NOMO-1 treated with DMSO at 0.1 percent for 48 hours (cell line): ENCODE results near the gene ERICH4.
"Not testable (repeated sequence)": the region's sequence is repeated elsewhere in the genome, so short reads cannot be mapped to it uniquely, and the experiment has no call there.

ENCODE experiments used
- DNase-seq: peaks from one replicate; lab custom pipeline; 2025; ENCODE audit not compliant: unreplicated experiment; lab: John Stamatoyannopoulos, UW

ERICH4 gene, protein sequence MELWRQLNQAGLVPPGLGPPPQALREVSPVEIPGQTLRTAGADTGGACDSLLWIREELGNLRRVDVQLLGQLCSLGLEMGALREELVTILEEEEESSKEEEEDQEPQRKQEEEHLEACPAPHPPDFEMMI

DNA sequence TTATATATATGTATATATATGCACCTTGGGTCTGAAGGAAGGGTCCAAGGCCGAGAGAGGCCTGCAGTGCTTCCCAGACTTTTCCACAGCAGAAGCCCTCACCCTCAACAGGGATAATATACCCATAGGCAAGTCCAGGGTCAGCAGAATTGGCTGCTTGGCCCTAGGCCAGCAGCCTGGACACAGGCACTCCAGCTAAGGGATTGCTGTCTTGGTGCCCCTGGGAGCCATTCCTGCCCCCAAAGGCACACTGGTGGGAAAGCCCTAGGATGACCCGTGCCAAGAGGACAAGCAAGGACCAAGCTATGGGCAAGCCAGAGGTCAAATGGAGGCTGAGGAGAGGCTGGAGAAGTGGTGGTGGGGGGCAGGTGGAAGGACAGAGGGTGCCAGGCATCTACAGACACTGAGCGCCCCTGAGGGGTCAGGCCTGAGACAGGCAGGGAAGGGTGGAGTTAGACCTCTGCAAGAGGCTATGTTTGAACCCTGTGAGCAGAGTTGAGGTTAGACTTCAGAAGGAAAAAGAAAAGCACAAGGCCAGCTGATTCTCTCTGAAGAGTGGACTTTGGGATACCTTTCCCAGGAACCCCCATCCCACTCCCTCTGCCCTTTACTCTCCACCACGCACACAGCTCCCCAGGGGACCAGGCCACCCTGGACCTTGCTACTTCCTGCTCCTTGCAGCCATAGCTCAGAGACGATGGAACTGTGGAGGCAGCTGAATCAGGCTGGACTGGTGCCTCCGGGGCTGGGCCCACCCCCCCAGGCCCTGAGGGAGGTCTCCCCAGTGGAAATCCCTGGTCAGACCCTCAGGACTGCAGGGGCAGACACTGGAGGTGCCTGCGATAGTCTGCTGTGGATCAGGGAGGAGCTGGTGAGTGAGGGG lies at the start of gene ERICH4:
Gene ERICH4, plus strand, starts transcription at position 684 of the 883 bp plus-strand sequence. Its CDS starts 14 bp downstream, at position 698.
- no peak for DNase-seq

GRCh38 chr19:41395355-41395754 lies 47.6 kb upstream of the ERICH4 start:
- no peak for DNase-seq

DNA sequence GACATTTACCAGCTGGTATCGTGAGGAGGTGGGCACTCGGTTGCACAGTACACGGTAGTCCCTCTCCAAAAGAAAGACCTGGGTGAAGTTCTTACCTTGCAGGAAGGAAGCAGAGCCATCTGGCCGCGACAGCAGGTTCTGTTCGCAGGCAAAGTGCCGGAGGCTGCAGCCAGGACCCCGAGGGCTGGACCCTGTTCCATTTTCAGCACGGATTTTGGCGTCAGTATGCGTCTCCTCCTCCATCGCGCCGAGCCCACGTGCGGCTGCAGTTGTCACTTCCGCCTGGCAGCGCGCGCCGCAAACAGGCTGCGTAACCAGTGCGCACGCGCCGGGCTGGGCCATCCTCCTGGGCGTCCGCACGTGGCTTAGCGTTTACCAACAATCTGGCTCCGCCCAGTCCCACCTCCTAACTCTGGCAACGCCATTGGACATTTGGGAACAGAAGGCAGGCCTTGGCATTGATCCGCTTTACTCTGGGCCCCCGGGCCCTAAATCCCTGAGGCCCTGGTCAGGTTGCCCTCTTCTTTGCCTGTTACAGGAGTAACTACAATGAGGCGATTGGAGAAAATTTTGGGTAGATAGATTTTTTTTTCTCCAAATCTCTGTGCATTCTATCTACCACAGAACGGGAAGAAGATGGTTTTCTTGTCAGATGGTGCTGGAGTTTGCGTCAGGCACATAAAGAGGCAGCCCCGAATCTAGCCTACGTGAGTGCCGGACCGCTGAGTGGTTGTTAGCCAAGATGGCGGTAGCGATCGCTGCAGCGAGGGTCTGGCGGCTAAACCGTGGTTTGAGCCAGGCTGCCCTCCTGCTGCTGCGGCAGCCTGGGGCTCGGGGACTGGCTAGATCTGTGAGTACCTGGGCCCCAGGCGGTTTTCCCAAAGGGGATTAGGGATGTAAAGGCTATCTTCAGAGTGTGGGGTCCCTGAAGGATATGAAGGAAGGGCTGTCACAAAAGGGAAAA lies 45.6 kb upstream of the ERICH4 start, which contains the start of the genes BCKDHA and EXOSC5:
Gene BCKDHA, plus strand, starts transcription at position 733 of the 964 bp plus-strand sequence. Its CDS starts 10 bp downstream, at position 743.
Gene EXOSC5, minus strand, starts transcription at position 274 of the 964 bp plus-strand sequence. Its CDS starts 31 bp downstream, at position 243.
- DNase-seq = peak; percentile 100

DNA sequence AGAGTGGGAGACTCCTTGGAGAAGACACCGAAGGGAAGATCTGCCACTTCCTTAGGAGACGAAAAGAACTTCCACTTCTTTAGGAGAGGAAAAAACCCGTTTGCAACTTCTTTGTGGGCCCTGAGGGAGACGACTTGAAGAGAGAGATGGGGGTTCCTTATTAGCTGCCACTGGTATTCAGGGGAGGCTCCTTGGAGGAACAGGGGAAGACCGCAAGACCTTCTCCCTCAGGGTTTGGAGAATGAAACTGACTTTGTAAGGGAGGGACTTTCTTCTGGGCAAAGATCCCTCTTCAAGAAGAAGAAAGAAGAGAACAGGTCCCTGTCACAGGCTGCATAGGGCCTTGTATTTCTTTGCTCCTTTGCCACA lies 44.9 kb upstream of the ERICH4 start:
- DNase-seq = no peak

GRCh38 chr19:41398598-41398997 lies 44.4 kb upstream of the ERICH4 start:
- DNase-seq = no peak

GRCh38 chr19:41399091-41399490 lies 43.9 kb upstream of the ERICH4 start:
- DNase-seq = no peak

DNA sequence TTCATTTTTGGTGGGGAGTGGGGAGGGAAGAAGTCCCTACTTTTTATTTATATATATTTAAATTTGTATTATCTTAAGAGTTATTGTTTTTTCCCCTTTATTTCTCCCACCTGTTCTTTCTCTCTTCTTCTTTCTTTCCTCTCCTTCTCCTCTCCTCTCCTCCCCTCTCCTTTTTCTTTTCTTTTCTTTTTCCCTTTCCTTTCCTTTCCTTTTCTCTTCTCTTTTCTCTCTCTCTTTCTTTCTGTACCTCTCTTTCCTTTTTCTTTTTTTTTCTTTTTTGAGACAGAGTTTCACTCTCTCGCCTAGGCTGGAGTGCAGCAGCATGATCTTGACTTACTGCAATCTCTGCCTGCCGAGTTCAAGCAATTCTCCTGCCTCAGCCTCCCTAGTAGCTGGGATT lies 43.4 kb upstream of the ERICH4 start:
- DNase-seq = no peak

DNA sequence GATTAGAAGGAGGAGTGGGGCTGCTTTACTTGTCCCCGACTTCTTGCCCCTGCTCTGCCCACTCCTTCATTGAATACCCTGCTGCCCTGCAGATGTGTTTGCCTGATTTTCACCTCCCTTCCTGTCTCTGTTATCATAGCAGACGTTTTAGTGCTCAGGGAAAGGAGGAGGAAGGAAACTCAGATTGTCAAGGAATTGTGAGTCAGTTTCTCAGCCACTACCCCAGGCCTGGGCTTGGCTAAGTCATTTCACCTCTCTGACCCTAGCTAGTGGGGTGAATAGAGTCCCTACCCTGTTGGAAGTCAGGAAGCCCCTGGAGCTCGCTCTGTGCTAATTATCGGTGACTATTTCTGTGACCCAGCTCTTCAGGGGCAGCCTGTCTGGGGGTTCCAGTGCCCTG lies 41.5 kb upstream of the ERICH4 start:
- DNase-seq = no peak

- no peak for DNase-seq
These were observed 40.9 kb upstream of the ERICH4 start for GRCh38 chr19:41402010-41402409.

DNA sequence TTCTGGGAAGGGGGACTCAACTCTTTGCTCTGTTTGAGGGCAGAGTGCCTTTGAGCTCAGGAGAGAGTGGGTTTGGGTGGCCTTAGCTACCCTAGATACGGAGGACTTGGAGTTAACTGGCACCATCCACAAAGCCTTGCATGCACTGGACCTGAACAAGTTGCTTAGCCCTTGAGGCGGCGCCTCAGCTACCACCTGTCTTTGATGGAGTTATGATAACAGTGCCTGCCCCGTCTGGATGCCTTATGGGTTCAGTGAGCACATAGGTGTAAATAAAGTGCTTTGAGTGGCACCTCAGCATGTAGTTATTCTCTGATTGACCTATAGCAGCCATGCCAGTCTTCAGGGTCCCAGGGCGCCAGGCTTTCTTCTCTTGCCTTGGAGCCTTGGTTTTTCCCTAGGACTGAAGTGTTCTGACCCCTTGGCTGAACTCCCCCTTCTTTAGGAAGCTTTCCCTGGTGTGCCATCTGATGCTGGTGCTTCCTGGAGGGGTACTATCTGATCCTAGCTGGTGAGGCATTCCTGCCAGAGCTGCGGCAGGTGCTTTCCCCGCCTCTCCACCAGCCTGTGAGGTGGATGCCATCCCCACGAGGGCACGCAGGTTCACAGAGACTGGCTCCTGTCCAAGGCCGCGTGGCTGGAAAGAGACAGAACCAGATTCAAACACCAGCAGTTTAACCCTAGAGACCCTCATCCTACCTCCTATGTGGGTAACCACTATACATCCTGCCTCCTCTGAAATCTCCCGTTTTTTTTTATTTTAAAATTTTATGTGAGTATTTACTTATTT lies 39.6 kb upstream of the ERICH4 start:
- DNase-seq = no peak

GRCh38 chr19:41405776-41406175 lies 37.2 kb upstream of the ERICH4 start:
- DNase-seq = no peak

DNA sequence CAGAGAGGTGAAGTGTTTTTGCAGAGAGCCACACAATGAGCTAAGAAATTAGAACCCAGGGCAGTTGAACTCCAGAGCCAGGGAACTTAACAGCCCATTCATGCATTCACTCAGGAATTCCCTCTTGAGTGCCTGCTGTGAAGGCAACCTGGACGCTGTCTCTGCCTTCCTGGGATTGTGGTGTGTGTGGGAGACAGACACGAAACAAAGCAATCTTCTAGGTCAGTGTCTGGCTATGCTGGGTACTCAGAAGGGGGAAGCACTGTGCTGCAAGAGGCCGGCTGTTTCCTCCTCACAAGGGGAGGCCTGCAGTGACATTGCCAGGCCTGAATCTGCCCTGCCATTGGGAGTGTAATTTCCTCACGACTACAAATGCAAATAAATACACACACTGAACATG lies 35.7 kb upstream of the ERICH4 start:
- DNase-seq = peak; percentile 74

- peak; percentile 35 for DNase-seq
These were observed 34.7 kb upstream of the ERICH4 start for GRCh38 chr19:41408256-41408655.

DNA sequence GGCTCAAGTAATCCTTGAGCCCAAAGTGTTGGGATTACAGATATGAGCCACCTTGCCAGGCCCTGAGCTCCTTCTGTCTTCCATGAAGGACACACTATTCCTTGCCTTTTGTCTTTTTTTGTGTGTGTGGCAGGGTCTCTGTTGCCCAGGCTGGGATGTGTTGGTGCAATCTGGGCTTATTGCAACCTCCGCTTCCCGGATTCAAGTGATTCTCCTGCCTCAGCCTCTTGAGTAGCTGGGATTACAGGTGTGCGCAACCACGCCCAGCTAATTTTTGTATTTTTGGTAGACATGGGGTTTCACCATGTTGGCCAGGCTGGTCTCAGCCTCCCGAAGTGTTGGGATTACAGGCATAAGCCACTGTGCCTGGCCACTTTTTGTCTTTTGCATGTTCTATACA lies 34.1 kb upstream of the ERICH4 start:
- DNase-seq = not testable (repeated sequence)

DNA sequence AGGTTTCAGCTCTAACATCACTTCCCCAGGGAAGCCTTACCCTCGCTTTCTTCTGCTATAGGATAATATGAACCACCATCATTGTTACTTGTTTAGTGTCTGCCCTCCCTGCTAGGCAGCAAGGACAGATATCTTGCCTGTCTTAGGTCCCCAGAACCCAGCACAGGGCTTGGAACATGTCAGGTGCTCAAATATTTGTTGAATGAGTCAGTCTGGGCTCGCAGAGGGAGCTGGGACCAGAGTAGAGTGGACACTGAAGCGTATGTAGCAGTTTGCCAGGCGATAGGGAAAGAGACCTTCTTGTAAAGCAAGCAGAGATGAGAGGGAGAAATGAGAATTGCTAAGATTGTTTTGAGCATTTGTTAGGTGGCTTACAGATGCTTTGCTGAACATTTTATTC lies 33.7 kb upstream of the ERICH4 start:
- DNase-seq = no peak

GRCh38 chr19:41410336-41411054 lies 32.5 kb upstream of the ERICH4 start:
- no peak for DNase-seq

DNA sequence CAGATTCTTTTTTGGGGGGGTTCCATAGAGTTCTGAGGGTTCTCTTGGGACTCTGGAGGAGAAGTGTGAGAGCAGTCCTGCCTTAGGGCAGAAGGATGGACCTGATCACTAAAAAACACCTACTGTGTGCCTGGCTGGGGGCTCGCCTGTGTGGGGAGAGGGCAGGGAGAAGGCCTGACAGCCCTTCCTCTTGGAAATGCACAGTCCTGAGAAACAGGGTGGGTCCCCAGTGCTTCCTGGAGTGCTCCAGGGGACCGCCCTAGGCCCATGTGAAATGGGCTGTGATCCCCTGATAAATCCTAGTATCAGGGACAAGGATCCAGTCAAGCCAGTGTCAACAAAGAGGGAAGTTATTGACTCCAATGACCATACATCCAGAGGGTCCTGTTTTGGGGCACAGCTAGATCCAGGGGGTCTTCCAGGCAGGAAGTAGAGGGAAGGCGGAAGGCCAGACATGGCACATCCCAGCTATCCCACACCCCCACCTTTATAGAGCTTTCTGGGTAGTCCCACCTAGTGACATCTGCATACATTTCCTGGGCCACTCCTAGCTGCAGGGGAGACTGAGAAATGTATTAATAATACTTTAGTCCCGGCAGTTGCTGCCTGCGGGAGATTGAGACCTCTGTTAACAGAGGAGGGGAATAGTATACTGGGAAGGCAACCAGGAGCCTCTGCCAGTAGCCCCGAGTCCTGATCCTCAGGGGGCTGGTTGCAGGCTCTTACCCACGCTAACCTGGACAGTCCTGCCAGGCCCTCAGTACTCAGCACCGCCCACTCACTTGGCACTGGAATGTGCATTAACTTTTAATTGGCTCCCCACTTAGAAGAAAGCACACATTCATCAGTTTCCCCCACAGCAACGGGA lies 31.6 kb upstream of the ERICH4 start:
- DNase-seq = no peak

DNA sequence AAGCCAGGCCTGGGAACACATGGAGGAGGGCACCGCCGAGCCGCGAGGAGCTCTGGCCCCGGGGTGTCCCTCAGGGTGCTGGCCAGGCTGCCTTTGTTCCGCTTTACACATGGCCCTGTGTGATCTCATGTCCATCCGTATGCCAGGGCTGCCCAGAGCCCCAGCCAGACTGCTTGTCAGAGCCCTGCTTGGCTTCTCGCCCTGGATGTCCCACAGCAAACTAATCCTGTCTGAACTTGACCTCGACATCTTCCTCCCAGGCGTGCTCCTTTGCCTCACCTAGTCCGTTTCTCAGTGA lies 31.0 kb upstream of the ERICH4 start:
- no peak for DNase-seq

GRCh38 chr19:41412953-41413352 lies 30.0 kb upstream of the ERICH4 start:
- DNase-seq = no peak
